Measurements from ENCODE around the gene C19orf12.

DNA sequence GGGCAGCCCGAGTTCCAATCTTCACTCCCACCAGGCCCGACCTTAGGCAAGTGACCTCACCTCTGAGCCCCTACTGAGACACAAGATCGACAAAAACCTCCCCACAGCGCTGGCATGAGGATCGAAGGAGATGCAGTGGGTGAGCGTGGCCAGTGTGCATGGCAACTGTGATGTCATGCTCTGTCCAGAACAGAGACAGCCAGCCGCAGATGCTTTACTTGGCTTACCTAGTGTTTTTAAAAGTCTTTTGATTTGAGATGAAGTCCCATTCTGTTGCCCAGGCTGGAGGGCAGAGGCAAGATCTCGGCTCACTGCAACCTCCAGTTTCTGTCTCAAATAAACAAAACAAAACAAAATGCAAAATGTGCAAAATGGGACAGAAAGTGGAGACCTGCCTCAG is 49.3 kb upstream of the C19orf12 start:
- TF ChIP-seq, protein P1, sequence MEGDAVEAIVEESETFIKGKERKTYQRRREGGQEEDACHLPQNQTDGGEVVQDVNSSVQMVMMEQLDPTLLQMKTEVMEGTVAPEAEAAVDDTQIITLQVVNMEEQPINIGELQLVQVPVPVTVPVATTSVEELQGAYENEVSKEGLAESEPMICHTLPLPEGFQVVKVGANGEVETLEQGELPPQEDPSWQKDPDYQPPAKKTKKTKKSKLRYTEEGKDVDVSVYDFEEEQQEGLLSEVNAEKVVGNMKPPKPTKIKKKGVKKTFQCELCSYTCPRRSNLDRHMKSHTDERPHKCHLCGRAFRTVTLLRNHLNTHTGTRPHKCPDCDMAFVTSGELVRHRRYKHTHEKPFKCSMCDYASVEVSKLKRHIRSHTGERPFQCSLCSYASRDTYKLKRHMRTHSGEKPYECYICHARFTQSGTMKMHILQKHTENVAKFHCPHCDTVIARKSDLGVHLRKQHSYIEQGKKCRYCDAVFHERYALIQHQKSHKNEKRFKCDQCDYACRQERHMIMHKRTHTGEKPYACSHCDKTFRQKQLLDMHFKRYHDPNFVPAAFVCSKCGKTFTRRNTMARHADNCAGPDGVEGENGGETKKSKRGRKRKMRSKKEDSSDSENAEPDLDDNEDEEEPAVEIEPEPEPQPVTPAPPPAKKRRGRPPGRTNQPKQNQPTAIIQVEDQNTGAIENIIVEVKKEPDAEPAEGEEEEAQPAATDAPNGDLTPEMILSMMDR (IDR thresholded peaks at IDR 0.05): no peak
- TF ChIP-seq POLR2A (IDR thresholded peaks at IDR 0.05) (no peak), POLR2AphosphoS5 (IDR thresholded peaks at IDR 0.05) (no peak)

Measured in upper lobe of left lung (tissue), 4 donors.